ENCODE measurements around the gene TMEM141.

The TMEM141 gene

DNA sequence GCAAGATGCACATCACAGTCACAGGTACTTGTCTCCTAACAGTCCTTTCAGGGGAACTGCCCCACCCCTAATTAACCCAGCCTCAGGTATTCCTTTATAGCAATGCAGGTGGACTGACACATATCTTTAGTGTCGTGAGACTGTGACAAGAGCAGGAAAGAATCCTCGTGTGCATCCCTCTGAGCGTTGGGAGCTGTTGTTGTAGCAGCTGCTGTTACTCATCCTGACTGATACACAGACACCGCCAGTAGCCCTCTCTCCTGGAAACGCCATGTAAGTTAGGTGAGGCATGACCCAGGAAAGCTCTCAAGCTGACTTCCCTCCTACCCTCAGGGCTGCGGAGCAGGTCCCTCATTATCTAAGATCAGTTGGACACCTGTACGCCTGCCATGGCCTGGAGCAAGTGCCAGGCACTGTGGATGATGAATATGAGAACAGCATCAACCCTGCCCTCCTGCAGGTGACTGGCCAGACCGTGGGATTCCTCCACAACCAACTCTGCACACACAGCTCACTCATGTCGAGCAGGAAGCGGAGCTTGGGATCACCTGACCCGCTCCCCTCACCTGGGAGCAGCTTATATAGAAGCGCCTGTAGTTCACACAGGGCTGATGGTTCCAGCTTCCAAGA, 16.6 kb upstream of the TMEM141 start:
- TF ChIP-seq, protein P1, sequence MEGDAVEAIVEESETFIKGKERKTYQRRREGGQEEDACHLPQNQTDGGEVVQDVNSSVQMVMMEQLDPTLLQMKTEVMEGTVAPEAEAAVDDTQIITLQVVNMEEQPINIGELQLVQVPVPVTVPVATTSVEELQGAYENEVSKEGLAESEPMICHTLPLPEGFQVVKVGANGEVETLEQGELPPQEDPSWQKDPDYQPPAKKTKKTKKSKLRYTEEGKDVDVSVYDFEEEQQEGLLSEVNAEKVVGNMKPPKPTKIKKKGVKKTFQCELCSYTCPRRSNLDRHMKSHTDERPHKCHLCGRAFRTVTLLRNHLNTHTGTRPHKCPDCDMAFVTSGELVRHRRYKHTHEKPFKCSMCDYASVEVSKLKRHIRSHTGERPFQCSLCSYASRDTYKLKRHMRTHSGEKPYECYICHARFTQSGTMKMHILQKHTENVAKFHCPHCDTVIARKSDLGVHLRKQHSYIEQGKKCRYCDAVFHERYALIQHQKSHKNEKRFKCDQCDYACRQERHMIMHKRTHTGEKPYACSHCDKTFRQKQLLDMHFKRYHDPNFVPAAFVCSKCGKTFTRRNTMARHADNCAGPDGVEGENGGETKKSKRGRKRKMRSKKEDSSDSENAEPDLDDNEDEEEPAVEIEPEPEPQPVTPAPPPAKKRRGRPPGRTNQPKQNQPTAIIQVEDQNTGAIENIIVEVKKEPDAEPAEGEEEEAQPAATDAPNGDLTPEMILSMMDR (IDR thresholded peaks at IDR 0.05) = no peak

DNA sequence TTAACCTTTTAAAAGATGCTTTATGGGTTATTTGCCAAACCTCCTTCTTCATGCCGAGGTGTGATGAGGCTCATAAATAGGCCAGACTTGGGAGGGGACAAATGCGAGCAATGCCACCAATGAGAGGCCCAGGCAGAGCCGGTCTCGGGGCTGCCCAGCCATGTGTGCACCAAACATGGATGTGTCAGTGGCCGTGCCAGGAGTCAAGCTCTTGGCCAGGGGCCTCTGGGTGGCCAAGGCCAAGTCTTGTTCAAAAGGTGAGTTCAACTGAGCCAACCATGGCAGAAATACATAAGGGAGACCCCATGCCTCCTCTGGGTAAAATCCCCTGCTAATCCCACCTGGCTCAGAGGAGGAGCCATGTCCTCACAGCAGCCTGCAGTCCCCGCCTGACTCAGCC, 16.0 kb upstream of the TMEM141 start:
- TF ChIP-seq, protein P1 (IDR thresholded peaks at IDR 0.05) = no peak

GRCh38 chr9:136776947-136777346, 14.2 kb upstream of the TMEM141 start:
- TF ChIP-seq, protein P1 (IDR thresholded peaks at IDR 0.05) = no peak

- TF ChIP-seq, protein P1 (IDR thresholded peaks at IDR 0.05) = no peak
These were observed 13.8 kb upstream of the TMEM141 start for GRCh38 chr9:136777359-136777758.

- TF ChIP-seq, protein P1 (IDR thresholded peaks at IDR 0.05) = no peak
These were observed 11.3 kb upstream of the TMEM141 start for GRCh38 chr9:136779808-136780207.

GRCh38 chr9:136782452-136782851, 8.7 kb upstream of the TMEM141 start:
- TF ChIP-seq, protein P1 (IDR thresholded peaks at IDR 0.05) = no peak

GRCh38 chr9:136784249-136784996, 6.7 kb upstream of the TMEM141 start:
- TF ChIP-seq, protein P1 (IDR thresholded peaks at IDR 0.05) = peak; percentile 54
